ENCODE measurements around the gene NBPF3.
"Not testable (repeated sequence)": the region's sequence is repeated elsewhere in the genome, so short reads cannot be mapped to it uniquely, and the experiment has no call there.

The NBPF3 gene

GRCh38 chr1:21439721-21440629 is at the start of gene NBPF3:
TSS of gene NBPF3 (plus strand) at chr1:21440137. CDS start at chr1:21445087, 4,950 bp downstream.
- DNase-seq, result peak; percentile 86

- no peak for DNase-seq
Measured at GRCh38 chr1:21391497-21391896, 48.4 kb upstream of the NBPF3 start.

GRCh38 chr1:21392587-21393263 is 47.2 kb upstream of the NBPF3 start:
- no peak for DNase-seq

- DNase-seq, result no peak
Measured at GRCh38 chr1:21396516-21396915, 43.4 kb upstream of the NBPF3 start.

- peak; percentile 20 for DNase-seq
Measured at GRCh38 chr1:21397813-21398188, 42.1 kb upstream of the NBPF3 start.

GRCh38 chr1:21401726-21402346 is 38.1 kb upstream of the NBPF3 start:
- DNase-seq, result not testable (repeated sequence)

GRCh38 chr1:21406659-21407058 is 33.3 kb upstream of the NBPF3 start:
- no peak for DNase-seq

- not testable (repeated sequence) for DNase-seq
Measured at GRCh38 chr1:21409897-21410296, 30.0 kb upstream of the NBPF3 start.

- no peak for DNase-seq
Measured at GRCh38 chr1:21414015-21414414, 25.9 kb upstream of the NBPF3 start.

GRCh38 chr1:21420378-21420777 is 19.6 kb upstream of the NBPF3 start:
- DNase-seq, result not testable (repeated sequence)

GRCh38 chr1:21421307-21421706 is 18.6 kb upstream of the NBPF3 start:
- not testable (repeated sequence) for DNase-seq

- DNase-seq, result not testable (repeated sequence)
Measured at GRCh38 chr1:21427798-21428480, 12.0 kb upstream of the NBPF3 start.

GRCh38 chr1:21428481-21429073 is 11.4 kb upstream of the NBPF3 start:
- DNase-seq, result not testable (repeated sequence)

- DNase-seq, result not testable (repeated sequence)
Measured at GRCh38 chr1:21429210-21429609, 10.7 kb upstream of the NBPF3 start.

- not testable (repeated sequence) for DNase-seq
Measured at GRCh38 chr1:21430875-21431274, 9.1 kb upstream of the NBPF3 start.

- DNase-seq, result no peak
Measured at GRCh38 chr1:21434394-21434793, 5.5 kb upstream of the NBPF3 start.

- DNase-seq, result no peak
Measured at GRCh38 chr1:21435646-21436487, 4.1 kb upstream of the NBPF3 start.

GRCh38 chr1:21436488-21437340 is 3.2 kb upstream of the NBPF3 start:
- DNase-seq, result no peak

- no peak for DNase-seq
Measured at GRCh38 chr1:21437341-21437640, 2.6 kb upstream of the NBPF3 start.

- not testable (repeated sequence) for DNase-seq
Measured at GRCh38 chr1:21438646-21439312, 1.2 kb upstream of the NBPF3 start.
